GM21390 (cell line): ENCODE results near the gene RAB37.

Experiments used
- ATAC-seq: cut with Tn5 transposase; IDR thresholded peaks from one replicate; pipeline ENCODE4 v1.9.1; 2021; ENCODE audit not compliant: unreplicated experiment

Gene RAB37

DNA sequence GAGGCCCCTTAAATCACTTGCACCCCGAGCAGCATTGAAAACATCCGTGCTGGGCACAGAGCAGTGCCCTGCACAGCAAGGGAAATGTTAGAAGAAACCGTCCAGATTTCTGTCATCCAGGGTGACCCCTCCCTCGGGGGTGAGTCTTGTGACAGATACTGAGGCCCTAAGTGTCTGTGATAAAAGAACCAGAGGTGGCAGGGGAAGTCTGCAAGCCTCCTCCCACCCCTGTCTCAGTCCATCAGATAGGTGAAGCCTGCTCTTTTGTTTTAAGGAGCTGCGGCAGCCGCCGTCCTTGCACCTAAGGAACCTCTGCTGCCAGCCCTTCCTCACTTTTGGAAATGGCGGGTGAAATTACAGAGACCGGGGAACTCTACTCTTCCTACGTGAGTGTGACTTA, 39.9 kb downstream of the RAB37 start:
- ATAC-seq: no peak

GRCh38 chr17:74777901-74778515, 41.0 kb downstream of the RAB37 start:
- no peak for ATAC-seq

GRCh38 chr17:74778960-74779359, 41.9 kb downstream of the RAB37 start:
- no peak for ATAC-seq

DNA sequence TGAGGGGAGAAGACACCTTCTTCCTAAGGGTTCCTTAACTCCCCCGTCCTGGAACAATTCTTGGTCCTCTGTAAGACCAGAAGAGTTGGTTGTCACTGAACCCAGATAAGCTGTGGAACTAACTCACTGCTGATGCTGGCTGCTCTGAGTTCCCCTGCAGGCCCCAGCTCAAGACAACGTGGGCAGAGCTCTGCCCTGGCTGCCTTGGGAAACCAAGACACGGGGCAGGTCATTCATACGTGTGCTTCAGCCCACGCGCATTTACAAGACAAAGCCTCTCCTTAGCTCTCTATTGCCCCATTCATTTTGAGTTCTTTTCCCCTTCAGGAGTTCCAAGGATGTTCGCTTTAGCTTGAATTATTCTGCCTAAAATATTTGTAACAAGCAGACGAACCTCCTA, 42.4 kb downstream of the RAB37 start:
- no peak for ATAC-seq

GRCh38 chr17:74779948-74780400, 42.9 kb downstream of the RAB37 start:
- peak; percentile 51 for ATAC-seq

DNA sequence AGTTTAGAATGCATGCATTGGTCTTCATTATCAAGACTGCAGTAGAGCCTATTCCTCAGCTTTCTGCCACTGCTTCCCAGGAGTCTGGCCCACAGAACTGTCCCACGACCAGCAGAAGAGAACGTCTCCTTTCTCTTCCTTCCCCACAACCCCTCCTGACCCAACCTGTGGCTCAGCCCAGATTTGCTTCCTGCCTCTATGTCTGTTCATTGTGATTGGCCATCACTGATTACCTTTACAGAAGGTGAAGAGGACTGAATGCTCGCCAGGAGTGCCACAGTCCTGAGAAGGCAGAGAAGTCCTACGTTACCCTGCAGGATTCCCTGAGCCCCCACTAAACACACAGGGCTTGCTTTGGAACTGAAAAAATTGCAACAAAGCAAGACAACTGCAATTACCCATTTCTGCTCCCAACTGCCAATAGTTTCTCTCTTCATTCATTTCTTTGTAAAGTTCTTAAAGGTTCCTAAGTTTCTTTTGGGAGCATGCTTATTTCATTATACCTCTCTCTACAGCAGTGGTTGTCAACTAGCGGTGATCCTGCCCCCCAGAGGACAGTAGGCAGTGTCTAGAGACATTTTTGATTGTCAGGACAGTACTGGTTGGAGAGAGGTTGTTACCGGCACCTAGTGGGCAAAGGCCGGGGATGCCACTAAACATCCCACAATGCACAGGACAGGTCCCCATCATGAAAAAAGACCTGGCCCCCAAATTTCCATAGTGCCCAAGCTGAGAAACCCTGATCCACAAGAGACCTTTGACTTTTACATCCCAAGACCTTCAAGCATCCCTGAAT, 43.6 kb downstream of the RAB37 start:
- ATAC-seq: no peak

DNA sequence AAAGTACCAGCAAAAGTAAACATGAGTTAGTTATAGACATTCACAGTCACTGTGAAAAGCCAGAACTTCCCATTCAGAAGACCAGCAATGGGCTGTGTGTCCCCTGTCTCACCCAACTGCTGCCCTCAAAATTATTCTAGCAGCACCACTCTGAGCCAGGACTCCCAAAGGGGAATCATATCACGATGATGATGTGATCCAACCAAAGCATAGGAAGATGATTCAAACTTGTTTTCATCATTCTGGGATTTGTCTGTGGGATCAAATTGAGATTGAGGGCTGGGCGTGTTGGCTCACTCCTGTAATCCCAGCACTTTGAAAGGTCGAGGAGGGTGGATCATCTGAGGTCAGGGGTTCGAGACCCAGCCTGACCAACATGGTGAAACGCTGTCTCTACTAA, 45.5 kb downstream of the RAB37 start:
- no peak for ATAC-seq

DNA sequence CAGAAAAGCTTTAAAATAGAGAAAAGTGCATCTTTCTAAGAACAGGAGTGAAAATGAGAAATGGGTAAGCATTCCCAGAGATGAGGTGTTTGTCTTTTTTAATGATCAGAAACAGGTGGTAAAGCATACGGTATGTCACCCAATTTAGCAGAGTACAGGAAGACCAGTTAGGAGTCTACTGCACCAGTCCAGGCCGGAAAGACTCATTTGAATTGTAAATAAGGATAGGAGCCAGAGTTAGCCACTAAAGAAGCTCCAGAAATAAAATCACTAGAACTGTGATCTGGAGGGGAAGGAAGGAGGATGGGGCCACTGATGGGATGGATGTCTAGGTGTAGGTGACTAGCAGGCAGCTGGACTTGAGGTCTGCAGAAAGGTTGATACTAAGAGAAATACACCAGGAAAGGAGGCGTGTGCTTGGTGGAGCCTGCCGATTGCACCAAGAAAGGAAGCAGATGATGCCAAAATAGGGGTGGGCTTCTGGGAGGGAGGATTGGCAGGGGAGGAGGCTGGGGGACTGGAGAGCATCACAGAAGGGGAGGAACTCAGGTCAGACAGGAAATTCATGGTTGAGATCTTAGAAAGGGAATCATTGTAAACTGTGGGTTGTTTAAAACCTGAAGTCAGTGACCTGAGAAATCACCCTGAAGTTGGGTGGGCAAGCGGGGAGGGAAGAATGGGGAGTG, 47.2 kb downstream of the RAB37 start:
- ATAC-seq: no peak

GRCh38 chr17:74785096-74785980, 48.3 kb downstream of the RAB37 start:
- no peak for ATAC-seq

DNA sequence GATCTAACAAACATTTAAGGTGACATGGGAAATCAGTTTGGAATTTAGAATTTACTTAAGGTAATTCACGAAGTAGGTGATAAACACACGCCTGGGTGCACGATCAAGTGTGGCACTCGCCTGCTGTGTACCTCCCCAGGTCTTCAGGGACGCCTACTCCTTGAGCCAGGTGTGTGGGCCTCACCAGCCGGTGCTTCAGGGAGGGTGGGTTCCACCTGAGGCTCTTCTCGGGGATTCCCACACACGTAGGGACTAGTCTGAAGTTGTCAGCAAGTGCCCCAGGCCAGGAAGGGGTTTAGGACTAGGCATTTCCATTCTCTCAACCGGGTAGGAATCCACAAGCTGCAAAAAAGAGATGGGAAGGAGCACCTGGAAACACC, 48.9 kb downstream of the RAB37 start:
- no peak for ATAC-seq

DNA sequence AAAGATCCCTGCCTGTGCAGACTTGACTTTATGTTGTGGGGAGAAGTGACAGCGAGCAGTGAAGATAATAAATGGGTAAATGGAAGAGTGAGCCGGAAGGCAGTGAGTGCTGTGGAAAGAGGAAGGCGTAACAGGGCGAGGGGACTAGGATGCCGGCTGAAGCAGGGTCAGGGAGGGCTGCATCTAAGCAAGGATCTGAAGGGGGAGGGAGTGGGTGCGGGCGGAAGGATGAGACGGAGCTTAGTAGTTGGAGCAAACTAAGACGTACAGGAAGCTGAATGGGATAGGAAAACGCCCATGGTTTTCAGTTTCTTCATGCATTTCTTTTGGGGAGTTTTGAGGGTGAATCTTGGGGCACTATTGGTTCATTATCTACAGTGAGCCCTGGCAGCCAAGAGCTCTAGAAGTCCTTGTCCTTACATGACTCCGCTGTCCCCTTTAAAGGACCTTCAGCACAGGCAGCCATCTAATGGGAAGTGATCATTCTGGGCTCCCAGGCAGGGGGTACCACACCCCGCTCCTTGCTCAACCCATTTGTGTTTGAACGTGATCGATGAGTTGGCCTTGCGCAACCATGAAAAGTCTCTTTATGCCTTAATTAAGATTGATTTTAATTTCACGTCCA, 49.5 kb downstream of the RAB37 start:
- ATAC-seq: no peak

- ATAC-seq: no peak
Measured at GRCh38 chr17:74790161-74791058, 53.4 kb downstream of the RAB37 start.

- no peak for ATAC-seq
Measured at GRCh38 chr17:74792586-74793105, 55.6 kb downstream of the RAB37 start.

DNA sequence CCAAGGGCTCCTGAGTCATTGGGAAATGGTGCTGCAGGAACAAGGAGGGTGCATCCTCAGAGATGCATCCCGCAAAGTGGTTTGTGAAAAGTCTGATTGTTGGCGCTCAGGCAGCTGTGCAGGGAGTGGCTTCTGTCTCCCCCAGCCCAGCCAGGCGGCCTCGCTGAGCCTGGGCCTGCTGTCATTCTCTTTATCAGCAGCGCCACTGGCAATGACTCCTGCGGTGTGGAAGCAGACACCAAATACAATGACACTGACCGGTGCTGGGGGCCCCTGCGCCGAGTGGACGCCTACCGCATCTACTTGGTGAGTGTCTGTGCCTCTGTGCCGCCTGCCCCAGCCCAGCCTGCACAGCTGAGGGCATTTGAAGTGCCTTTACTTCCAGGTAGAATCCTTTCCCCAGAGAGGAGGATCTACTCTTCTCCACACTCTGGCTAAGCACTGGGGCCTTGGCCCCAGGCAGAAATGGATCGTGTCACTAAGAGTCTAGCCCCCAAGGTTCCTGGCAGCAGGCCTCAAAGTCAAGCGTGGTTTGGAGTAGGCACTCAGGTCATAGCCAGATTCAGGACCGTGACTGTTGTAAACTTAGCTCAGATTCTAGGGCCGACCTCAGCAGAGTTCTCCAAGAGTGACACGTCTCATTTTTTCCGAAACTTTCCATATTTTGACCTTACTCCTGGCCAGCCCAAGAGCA, 58.4 kb downstream of the RAB37 start:
- no peak for ATAC-seq

- no peak for ATAC-seq
Measured at GRCh38 chr17:74796211-74796610, 59.2 kb downstream of the RAB37 start.

DNA sequence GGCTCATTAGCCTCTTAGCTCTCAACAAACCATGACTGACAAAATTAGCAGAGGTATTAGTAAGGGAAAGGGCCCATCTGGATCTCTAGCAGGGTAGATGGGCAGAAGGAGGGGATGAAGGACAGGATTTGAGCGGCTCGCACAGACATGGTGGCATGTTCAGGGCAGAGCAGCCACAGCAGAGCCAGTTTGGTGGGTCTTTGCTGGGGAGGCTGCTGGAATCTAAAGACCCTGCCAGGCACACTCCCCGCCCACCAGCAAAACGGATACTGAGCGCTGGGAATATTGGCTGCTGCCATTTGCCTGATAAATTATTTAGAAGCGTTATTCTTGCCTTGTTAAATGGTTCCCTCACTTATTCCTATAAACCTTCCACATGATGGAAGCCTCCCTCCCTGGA, 59.8 kb downstream of the RAB37 start:
- no peak for ATAC-seq
